ENCODE results near the gene EIF4H.

EIF4H gene

DNA sequence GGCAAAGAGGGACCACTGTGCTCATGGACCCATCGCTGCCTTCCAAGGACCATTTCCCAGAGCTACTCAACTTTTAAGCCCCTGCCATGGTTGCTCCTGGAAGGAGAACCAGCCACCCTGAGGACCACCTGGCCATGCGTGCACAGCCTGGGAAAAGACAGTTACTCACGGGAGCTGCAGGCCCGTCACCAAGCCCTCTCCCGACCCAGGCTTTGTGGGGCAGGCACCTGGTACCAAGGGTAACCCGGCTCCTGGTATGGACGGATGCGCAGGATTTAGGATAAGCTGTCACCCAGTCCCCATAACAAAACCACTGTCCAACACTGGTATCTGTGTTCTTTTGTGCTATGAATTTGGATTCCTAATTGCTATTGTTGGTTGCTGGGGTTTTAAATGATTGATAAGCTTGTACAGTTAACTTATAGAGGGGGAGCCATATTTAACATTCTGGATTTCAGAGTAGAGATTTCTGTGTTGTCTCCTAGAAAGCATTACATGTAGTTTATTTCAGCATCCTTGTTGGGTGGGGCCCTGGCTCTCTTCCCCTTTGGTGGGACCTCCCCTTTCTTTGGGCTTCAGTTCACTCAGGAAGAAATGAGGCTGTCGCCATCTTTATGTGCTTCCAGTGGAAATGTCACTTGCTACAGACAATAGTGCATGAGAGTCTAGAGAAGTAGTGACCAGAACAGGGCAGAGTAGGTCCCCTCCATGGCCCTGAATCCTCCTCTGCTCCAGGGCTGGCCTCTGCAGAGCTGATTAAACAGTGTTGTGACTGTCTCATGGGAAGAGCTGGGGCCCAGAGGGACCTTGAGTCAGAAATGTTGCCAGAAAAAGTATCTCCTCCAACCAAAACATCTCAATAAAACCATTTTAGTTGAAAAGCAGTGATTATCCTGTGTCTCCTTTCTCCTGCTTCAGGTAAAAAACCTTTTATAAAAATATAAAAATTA, 55.1 kb downstream of the EIF4H start:
- no peak for DNase-seq

DNA sequence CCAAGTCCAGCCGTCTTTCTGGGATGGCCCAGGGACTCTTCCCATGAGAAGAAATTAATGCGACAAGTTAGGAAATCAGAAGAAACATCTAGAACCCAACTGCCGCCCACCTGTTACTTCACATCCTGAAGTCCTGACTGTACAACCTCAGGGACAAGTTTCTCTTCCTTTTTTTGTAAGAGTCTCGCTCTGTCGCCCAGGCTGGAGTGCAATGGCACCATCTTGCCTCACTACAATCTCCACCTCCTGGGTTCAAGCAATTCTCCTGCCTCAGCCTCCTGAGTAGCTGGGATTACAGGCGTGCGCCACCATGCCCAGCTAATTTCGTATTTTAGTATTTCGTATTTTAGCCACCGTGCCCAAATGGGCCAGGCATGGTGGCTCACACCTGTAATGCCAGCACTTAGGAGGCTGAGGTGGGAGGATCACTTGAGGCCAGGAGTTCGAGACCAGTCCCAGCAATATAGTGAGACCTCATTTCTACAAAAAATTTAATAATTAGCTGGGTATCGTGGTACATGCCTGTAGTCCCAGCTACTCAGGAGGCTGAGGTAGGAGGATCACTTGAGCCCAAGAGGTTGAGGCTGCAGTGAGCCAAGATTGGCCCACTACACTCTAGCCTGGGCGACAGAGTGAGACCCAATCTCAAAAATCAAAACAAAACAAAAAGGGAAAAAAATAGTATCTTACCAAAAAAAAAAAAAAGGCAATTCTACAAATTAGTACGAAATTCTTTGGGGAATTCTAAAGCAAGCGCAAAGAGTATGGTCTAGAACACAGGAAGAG, 56.5 kb downstream of the EIF4H start:
- no peak for DNase-seq

DNA sequence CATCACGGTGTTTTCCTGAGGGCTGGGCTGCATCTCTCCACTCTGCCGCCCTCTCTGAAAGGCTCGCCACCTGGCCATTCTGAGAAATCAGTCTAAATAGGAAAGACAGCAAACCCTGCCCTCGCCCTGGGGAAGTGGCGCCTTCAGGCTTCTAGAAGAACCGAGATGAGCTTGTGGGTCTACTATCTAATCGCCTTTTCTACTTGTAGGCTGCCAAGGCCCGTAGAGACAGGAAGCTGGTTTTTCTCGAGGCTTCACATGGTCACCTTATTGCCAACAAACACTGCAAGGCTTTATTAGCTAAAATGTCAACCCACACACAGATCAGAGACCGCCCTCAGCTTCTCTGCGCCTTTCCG, 57.1 kb downstream of the EIF4H start:
- DNase-seq: no peak

DNA sequence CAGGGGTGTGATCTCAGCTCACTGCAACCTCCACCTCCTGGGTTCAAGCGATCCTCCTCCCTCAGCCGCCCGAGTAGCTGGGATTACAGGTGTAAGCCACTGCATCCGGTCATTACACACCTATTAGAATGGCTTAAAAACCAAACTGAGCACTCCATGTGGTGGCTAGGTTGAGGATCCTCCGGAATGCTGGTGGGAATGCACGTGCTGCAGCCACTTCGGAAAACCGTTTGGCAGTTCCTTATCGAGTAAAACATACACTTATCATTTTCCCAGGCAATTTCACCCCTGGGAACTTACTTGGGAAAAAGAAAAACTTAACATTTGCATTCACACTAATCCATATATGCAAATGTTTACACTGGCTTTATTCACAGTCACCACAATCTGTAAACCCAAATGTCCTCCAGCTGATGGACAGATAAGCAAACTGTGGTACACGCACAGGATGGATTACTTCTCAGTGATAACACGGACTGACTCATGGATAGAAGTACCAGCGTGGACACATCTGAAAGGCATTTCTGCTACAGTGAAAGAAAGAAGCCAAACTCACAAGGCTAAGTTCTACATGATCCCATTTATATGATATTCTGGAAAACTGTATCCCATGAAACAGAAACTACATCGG, 59.6 kb downstream of the EIF4H start:
- DNase-seq: no peak

DNA sequence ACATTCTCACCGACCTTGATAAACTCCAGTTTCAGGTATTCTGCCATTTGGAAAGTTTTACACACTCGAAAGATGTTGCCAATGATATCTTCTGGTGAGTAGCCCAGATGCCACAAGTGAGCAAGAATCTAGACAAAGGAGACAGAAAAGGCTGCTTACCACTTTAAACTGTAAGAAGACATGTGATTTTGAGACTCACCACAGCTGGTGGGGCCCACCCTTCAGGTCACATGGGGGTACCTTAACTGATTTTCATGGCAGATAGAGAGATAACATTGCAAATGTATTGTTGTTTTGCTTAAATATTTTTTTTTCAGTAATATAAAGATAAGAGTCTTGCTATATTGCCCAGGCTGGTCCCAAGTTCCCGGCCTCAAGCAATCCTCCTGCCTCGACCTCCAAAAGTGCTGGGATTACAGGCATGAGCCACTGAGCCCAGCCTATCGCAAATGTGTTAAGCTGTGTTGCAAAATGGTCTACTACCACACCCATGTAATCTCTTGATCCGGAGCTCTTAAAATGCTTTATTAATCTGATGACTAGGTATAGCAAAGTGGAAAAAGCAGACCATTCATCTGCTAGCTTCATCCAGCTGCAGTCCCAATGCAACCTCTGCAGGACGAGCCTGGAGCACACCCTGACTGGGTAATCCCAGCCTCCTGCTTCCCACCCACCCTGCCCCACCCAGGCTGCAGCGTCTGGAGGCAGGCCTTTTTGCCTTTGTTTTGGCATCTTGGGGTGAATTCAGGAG, 61.5 kb downstream of the EIF4H start:
- DNase-seq: no peak

DNA sequence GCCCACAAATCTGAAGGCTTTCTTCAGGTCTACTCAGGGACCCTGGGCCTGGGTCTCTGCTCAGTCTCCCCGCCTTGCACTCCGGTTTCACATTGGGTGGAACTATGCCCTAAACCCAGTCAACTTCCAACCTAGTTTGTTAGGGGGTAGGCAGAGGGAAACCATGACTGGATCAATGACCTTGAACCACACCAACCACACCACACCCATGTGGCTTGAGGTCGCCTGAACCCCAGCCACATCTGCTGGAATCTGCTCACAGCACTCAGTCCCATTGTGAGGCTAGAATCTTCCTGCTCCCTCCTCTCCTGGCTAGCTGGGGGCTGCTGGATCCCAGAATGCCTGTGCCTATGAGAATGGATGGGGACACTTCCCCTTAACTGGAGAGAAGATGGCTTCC, 62.1 kb downstream of the EIF4H start:
- no peak for DNase-seq

DNA sequence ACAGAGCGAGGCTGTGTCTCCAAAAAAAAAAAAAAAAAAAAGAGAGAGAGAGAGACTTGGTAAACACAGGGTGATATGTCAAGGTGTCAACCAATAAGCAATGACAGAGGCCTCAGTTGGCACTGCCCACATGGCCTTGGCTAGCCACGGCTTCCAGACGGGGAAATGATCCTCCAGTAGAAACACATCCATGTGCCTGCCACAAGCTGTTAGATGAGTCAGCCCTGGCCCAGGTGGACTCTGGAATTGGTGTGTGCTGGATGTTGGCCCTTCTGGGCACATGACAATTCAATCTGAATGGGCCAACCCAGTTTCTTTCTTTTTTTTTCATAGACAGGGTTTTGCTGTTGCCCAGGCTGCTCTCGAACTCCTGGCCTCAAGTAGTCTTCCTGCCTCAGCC, 66.3 kb downstream of the EIF4H start:
- DNase-seq: no peak

DNA sequence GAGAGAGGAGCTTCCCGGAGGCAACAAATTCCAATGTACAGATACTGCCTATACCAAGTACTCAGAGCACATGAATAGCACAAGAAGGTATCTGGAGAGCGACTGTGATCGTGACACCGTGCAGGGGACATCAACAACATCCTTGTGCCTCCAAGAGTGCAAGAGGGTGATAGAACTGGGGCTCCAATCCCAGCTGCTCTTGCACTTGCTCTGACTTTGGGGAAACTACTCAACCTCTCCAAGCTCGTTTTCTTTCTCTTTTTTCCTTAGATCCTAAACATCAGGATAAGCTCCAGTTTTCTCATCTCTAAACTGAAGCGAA, 67.9 kb downstream of the EIF4H start:
- no peak for DNase-seq

DNA sequence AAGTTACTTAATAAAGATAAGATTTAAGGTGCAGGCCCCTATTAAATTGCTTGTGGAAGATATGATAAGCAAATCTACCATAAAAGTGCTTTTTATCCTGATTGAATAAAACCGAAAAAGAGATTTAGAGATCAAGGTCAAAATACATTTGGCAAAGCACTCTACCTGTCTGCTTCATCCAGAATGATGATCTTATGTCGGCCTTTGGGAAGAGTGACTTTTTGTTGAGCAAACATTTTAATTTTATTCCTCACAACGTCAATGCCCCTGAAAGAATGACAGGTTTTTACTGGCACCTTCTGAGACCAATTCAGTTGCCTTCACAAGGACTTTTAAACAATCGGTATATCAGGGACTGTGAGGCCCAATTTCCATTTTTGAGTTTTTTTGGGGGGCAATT, 72.3 kb downstream of the EIF4H start:
- DNase-seq: no peak

Data from cerebellar nuclear complex (tissue), 1 donor.